GM12892 (cell line): ENCODE results near the gene MZT2B.

Experiments used
- POLR2A ChIP-seq: IDR thresholded peaks from 2 replicates; pipeline ENCODE4 v1.6.1; 2011; ENCODE audit warnings: low read depth, low read length, control low read depth
- POLR2AphosphoS5 ChIP-seq: IDR thresholded peaks from 2 replicates; pipeline ENCODE4 v1.6.1; 2011; ENCODE audit warnings: low read depth, low read length, control low read depth

GRCh38 chr2:130169896-130170295 lies 12.2 kb upstream of the MZT2B start:
- TF ChIP-seq POLR2A (no peak), POLR2AphosphoS5 (no peak)
